CD1c-positive myeloid dendritic cell (primary cell): ENCODE measurements around the gene CRABP1.
"Not testable (repeated sequence)": the region's sequence is repeated elsewhere in the genome, so short reads cannot be mapped to it uniquely, and the experiment has no call there.

Experiments
- DNase-seq: peaks from one replicate; pipeline ENCODE4 v3.0.0-alpha.2; 2016; ENCODE audit errors: extremely low spot score

Gene CRABP1

GRCh38 chr15:78374436-78375393 is 34.6 kb downstream of the CRABP1 start:
- peak; percentile 32 for DNase-seq

- DNase-seq = not testable (repeated sequence)
Observed at GRCh38 chr15:78380143-78380542, 40.0 kb downstream of the CRABP1 start.

GRCh38 chr15:78382114-78382880 is 42.1 kb downstream of the CRABP1 start:
- no peak for DNase-seq

- DNase-seq = no peak
Observed at GRCh38 chr15:78384651-78385050, 44.5 kb downstream of the CRABP1 start.

- DNase-seq = no peak
Observed at GRCh38 chr15:78387246-78388037, 47.3 kb downstream of the CRABP1 start.

- DNase-seq = no peak
Observed at GRCh38 chr15:78388865-78389264, 48.7 kb downstream of the CRABP1 start.

- no peak for DNase-seq
Observed at GRCh38 chr15:78389322-78389721, 49.2 kb downstream of the CRABP1 start.

GRCh38 chr15:78389738-78390137 is 49.6 kb downstream of the CRABP1 start:
- DNase-seq = no peak

GRCh38 chr15:78390242-78390641 is 50.1 kb downstream of the CRABP1 start:
- no peak for DNase-seq

- no peak for DNase-seq
Observed at GRCh38 chr15:78390826-78391225, 50.7 kb downstream of the CRABP1 start.

- no peak for DNase-seq
Observed at GRCh38 chr15:78391781-78392180, 51.6 kb downstream of the CRABP1 start.

- no peak for DNase-seq
Observed at GRCh38 chr15:78392430-78392829, 52.3 kb downstream of the CRABP1 start.

- no peak for DNase-seq
Observed at GRCh38 chr15:78393137-78393536, 53.0 kb downstream of the CRABP1 start.

- DNase-seq = peak; percentile 60
Observed at GRCh38 chr15:78394026-78394425, 53.9 kb downstream of the CRABP1 start.

GRCh38 chr15:78394981-78395616 is 54.9 kb downstream of the CRABP1 start:
- no peak for DNase-seq

GRCh38 chr15:78396186-78396814 is 56.1 kb downstream of the CRABP1 start:
- DNase-seq = no peak

- DNase-seq = no peak
Observed at GRCh38 chr15:78396976-78397375, 56.8 kb downstream of the CRABP1 start.

GRCh38 chr15:78397382-78397781 is 57.2 kb downstream of the CRABP1 start:
- DNase-seq = no peak
